Esophagus squamous epithelium (tissue), 5 donors: ENCODE results near the gene JDP2. TPM values are rescaled to one million over a fixed set of nuclear protein-coding genes. Genes with fewer than 3 reads are reported as not detected.

Experiments used
- DNase-seq: peaks from one replicate; lab custom pipeline; 2025; lab: John Stamatoyannopoulos, UW
- H3K27ac ChIP-seq, 4 donors: fragments of 200-600 bp; sonication (generic); one replicate each; pipeline ENCODE4 v1.5.1; 2016 to 2019; ENCODE audit warnings: mild to moderate bottlenecking in 1 of 4
- H3K27me3 ChIP-seq, 4 donors: fragments of 200-600 bp; sonication (generic); 1 replicate in 3 of 4; 2 replicates in 1 of 4; pipeline versions ENCODE4 v1.5.1 to v1.6.0; 2017 to 2021; ENCODE audit warnings: antibody characterized with exemption in 1 of 4
- H3K36me3 ChIP-seq, 3 donors: fragments of 200-600 bp; sonication (generic); one replicate each; pipeline ENCODE4 v1.5.1; 2016 to 2019
- H3K4me1 ChIP-seq, 3 donors: fragments of 200-600 bp; sonication (generic); one replicate each; pipeline ENCODE4 v1.5.1; 2017 to 2019
- H3K4me3 ChIP-seq, 4 donors: fragments of 200-600 bp; sonication (generic); 1 replicate in 3 of 4; 2 replicates in 1 of 4; pipeline ENCODE4 v1.5.1; 2016 to 2019; ENCODE audit warnings: mild to moderate bottlenecking in 2 of 4, moderate library complexity in 1 of 4
- H3K9me3 ChIP-seq, 3 donors: fragments of 200-600 bp; sonication (generic); one replicate each; pipeline ENCODE4 v1.5.1; 2016 to 2019
- POLR2A ChIP-seq, 4 donors: fragments of 450-650 bp; IDR thresholded peaks; one replicate each; pipeline ENCODE4 v1.6.1; 2017; ENCODE audit warnings: antibody characterized with exemption in 4 of 4, mild to moderate bottlenecking in 4 of 4, moderate library complexity in 3 of 4
- WGBS, 2 donors: methylation state at CpG; one replicate each; pipeline ENCODE4 v1.1.5; 2018; 5-methylcytosine and 5-hydroxymethylcytosine counted together
- intact Hi-C: fragments of 100-400 bp; cut with DNase I; formaldehyde crosslinking; loops from one replicate; pipeline ENCODE4 v1.15.0; 2022
- total RNA-seq, 4 donors: library from RNA; depleted of rRNA; stranded (reverse); fragments of >200 nt; gene quantifications; one replicate each; pipeline ENCODE4 v1.1.0, GENCODE V29; 2016
- TF ChIP-seq, protein P1 (sequence below), 6 experiments: fragments of 450-650 bp in 4 of 6; fragments of 200-600 bp in 2 of 6; sonication (generic) in 2 of 6; IDR thresholded peaks; one replicate each; pipeline ENCODE4 v1.5.1; 2016 to 2019; ENCODE audit warnings: antibody characterized with exemption in 6 of 6, mild to moderate bottlenecking in 4 of 6, moderate library complexity in 4 of 6
- donor health status: DM: yes; HTN: yes; CAD: no.

The JDP2 gene
- total RNA-seq, 4 donors from 2014 or later = 20.9 to 41.8 (median 36.9) TPM

DNA sequence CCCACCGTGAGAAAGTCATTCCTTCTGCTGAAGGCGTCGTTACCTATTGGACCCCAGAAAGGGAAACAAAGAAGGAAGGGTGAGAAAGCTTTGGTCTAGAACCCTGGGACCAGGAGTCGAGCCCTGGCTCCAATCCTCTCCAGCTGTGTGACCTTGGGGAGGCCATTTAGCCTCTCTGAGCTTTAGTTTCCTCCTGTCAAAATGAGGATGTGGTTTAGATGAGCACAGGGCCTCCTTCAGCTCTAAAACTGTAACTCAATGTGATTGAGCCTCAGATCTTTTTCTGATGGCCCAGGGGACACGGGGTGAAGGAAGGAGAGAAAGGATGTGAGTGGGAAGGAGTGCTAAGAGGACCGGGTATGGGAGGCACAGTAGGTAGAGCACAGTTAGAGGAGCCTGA lies 7.7 kb downstream of the JDP2 start:
- 72 to 79% methylated on average over 3 to 6 of the region's 6 CpGs for WGBS, 2 donors
- H3K4me1 ChIP-seq = peaks cover 23 to 69% (median 33%) of the 10 kb centered on the region in 3 donors
- H3K27ac ChIP-seq = no peak overlapping the region
- intact Hi-C loops = no loop called here
- H3K4me3 ChIP-seq = no peak overlapping the region
- TF ChIP-seq, protein P1, sequence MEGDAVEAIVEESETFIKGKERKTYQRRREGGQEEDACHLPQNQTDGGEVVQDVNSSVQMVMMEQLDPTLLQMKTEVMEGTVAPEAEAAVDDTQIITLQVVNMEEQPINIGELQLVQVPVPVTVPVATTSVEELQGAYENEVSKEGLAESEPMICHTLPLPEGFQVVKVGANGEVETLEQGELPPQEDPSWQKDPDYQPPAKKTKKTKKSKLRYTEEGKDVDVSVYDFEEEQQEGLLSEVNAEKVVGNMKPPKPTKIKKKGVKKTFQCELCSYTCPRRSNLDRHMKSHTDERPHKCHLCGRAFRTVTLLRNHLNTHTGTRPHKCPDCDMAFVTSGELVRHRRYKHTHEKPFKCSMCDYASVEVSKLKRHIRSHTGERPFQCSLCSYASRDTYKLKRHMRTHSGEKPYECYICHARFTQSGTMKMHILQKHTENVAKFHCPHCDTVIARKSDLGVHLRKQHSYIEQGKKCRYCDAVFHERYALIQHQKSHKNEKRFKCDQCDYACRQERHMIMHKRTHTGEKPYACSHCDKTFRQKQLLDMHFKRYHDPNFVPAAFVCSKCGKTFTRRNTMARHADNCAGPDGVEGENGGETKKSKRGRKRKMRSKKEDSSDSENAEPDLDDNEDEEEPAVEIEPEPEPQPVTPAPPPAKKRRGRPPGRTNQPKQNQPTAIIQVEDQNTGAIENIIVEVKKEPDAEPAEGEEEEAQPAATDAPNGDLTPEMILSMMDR (IDR thresholded peaks at IDR 0.05) = no peak
- H3K36me3 ChIP-seq = peaks cover 9 to 86% (median 17%) of the 10 kb centered on the region in 3 donors
- no peaks in the 10 kb centered on the region for H3K9me3 ChIP-seq
- no peak for DNase-seq
- no peaks in the 10 kb centered on the region for H3K27me3 ChIP-seq

DNA sequence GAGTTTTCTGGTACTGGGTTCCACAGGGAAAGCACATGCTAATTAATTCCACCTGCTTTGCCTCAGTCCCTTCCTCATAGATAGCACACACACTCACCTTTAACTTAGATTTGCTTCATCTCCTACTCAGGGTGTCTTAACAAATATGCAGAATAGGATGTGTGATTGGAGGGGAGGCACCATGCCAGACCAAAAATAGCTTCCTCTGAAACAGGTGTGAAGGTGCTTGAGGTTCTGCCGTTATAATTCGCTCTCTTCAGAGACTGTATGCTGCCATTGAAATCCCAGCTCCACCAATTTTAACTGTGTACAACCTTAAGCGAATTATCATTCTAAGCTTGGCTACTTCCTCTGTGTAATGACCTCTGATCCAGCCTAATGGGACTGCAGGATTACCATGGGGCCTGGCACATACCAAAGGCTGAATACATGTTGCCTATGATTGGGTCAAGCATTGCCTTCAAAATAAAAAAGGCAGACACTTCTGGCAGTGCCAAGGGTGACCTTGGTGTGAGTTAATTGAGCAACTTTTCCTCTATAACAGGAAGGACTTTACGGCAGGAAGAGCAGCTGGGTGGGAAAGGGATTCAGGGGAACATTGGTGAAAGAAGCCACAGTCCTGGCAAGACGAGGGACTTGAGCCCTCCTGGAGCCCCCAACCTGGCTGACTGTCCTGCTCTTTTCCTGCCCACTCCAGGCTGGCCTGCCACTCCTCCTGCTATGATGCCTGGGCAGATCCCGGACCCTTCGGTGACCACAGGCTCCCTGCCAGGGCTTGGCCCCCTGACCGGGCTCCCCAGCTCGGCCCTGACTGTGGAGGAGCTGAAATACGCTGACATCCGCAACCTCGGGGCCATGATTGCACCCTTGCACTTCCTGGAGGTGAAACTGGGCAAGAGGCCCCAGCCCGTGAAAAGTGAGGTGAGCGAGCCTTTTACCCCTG lies 9.7 kb downstream of the JDP2 start:
- Histone ChIP-seq H3K27me3 (no peaks in the 10 kb centered on the region), H3K36me3 (peaks cover 9 to 99% (median 17%) of the 10 kb centered on the region in 3 donors), H3K27ac (peak overlapping the region in 3 of 4 donors; percentile 23 to 60 (median 29)), H3K4me3 (no peak overlapping the region), H3K4me1 (peaks cover 29 to 69% (median 29%) of the 10 kb centered on the region in 3 donors), H3K9me3 (no peaks in the 10 kb centered on the region)
- WGBS, 2 donors = 78 to 80% methylated on average over 5 to 8 of the region's 14 CpGs
- TF ChIP-seq POLR2A (IDR thresholded peaks at IDR 0.05) = no peak
- TF ChIP-seq, protein P1 (IDR thresholded peaks at IDR 0.05) = no peak
- no peak for DNase-seq
- intact Hi-C loops = no loop called here

DNA sequence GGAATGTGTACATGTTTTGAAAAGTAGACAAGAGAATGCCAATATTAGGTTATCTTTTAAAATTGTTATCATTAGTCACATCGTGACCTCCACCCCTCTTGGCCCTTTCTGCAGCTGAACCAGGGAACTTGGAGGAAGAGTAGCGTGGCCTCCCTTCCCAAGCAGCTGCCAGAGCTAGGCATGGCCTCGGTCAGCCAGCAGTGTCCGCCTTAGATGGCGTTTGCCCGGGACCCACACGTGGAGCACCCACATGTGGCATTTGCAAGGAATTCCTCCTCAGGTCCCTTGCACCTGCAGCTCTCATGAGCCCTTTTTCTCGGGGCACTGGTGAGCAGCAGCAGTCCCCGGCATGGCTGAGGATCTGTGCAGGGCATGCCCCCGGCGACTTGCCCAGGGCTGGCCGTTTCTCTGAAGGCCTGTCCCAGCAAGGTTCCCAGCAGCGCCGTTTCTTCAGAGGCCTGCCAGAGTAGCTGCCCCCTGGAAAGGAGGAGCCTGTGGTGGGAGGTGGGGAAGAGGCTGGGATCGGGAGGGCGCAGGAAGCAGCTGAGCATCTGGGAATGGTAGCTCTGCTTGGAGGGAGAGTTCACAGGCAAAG lies 10.8 kb downstream of the JDP2 start:
- no peak for TF ChIP-seq POLR2A (IDR thresholded peaks at IDR 0.05)
- TF ChIP-seq, protein P1 (IDR thresholded peaks at IDR 0.05) = no peak
- Histone ChIP-seq H3K27me3 (no peaks in the 10 kb centered on the region), H3K36me3 (peaks cover 9 to 96% (median 13%) of the 10 kb centered on the region in 3 donors), H3K9me3 (no peaks in the 10 kb centered on the region), H3K4me1 (peaks cover 29 to 77% (median 35%) of the 10 kb centered on the region in 3 donors), H3K4me3 (no peak overlapping the region), H3K27ac (peak overlapping the region in 1 of 4 donors; percentile 60)
- DNase-seq = no peak
- WGBS, 2 donors = 77 to 78% methylated on average over 10 to 12 of the region's 16 CpGs
- intact Hi-C loops = no loop called here

DNA sequence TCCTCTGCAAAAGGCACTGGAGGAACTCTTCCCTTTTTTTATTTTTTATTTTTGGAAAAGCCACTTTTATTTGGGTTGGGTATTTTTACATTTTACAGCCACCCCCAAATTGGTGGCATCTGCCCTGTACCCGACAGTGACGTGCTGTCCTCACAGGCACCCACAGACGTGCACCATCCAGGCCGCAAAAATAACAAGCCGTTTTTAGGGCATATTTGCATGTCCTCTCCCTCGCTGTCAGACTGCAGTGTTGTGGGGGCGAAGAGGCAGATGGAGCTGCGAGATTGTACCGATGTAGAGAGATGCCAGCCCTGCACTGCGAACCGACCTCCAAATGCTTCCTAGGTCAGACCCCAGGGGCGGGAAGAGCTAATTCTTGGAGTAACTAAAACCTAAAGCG lies 12.2 kb downstream of the JDP2 start:
- intact Hi-C loops = no loop called here
- Histone ChIP-seq H3K27ac (peak overlapping the region in 3 of 4 donors; percentile 67 to 78 (median 76)), H3K4me3 (no peak overlapping the region), H3K36me3 (peaks cover 4 to 95% (median 9%) of the 10 kb centered on the region in 3 donors), H3K27me3 (no peaks in the 10 kb centered on the region), H3K4me1 (peaks cover 29 to 77% (median 35%) of the 10 kb centered on the region in 3 donors), H3K9me3 (no peaks in the 10 kb centered on the region)
- TF ChIP-seq, protein P1 (IDR thresholded peaks at IDR 0.05) = no peak
- TF ChIP-seq POLR2A (IDR thresholded peaks at IDR 0.05) = no peak
- WGBS, 2 donors = 92 to 93% methylated on average over 5 to 11 of the region's 13 CpGs
- no peak for DNase-seq
